Duodenal mucosa (tissue), 2 donors: ENCODE data around the gene LCA5L.

ENCODE experiments used
- H3K27ac ChIP-seq: one replicate; pipeline ENCODE4 v1.7.0; 2013; ENCODE audit warnings: low read depth, low read length
- H3K27me3 ChIP-seq, 2 donors: one replicate each; pipeline ENCODE4 v1.7.0; 2013; ENCODE audit warnings: low read length in 2 of 2, control low read depth in 1 of 2; ENCODE audit not compliant: insufficient read depth in 2 of 2, control insufficient read depth in 1 of 2
- H3K36me3 ChIP-seq, 2 donors: one replicate each; pipeline ENCODE4 v1.7.0; 2013; ENCODE audit warnings: low read length in 2 of 2, control low read depth in 1 of 2; ENCODE audit not compliant: insufficient read depth in 2 of 2, control insufficient read depth in 1 of 2
- H3K4me1 ChIP-seq, 2 donors: one replicate each; pipeline ENCODE4 v1.7.0; 2013; ENCODE audit warnings: low read length in 2 of 2, control low read depth in 1 of 2; ENCODE audit not compliant: insufficient read depth in 2 of 2, control insufficient read depth in 1 of 2
- H3K4me3 ChIP-seq, 2 donors: one replicate each; pipeline ENCODE4 v1.7.0; 2013; ENCODE audit warnings: low read length in 2 of 2, low read depth in 1 of 2
- H3K9ac ChIP-seq, 2 donors: one replicate each; pipeline ENCODE4 v1.7.0; 2013; ENCODE audit warnings: low read length in 2 of 2, low read depth in 1 of 2
- H3K9me3 ChIP-seq, 2 donors: one replicate each; pipeline ENCODE4 v1.7.0; 2013; ENCODE audit warnings: low read length in 2 of 2, control low read depth in 1 of 2; ENCODE audit not compliant: control insufficient read depth in 1 of 2

LCA5L gene

DNA sequence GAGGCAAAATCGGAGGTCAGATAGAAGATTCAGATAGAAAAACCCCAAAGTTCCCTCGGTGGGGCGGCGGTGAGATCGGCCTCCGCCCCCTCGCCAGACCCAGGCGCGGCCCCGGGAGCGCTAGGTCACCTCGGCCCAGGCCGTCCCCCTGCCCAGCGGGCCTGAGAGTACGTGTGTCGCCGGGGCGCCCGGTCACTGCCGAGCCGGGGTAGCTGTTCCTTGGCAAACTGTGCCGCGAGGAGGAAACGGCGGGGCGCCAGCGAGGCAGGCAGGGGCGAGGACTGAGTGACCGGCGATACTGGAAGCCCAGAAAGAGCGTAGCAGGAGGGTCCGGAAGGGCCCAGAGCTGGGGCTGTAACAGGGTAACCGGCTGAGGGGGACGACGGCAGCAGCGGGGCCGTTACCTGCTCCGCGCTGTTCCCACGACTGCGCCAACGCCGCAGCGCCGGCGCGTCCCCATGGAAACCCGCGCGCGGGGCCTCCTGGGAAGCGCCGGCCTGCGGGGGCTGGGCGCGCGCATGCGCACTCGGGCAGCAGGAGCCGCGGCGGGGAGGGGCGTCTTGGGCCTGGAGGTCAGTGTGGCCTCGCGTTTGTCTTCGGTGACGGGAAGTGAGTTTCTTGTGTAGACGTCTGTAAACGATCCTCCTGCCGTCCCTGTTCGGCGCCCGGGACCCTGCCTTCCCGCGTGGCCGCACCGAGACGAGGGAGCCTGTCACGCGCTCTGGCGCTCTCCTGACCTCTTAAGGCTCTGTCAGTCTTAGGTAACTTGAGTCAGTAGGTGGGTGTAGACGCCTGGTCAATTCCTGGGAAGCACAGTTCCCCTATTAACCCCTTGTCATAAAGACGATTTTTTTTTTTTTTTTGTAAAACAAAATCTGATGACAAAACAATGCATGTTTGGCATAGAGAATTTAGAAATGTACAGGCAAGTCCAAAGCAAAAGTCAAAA, at the start of gene LCA5L:
TSS of gene LCA5L (minus strand) at position 458 of the 949 bp plus-strand sequence. CDS start 17,285 bp downstream, outside the sequence.
- H3K27me3 ChIP-seq: no peaks in the 10 kb centered on the region
- H3K4me1 ChIP-seq: peaks cover 13 to 14% of the 10 kb centered on the region in 2 donors
- H3K36me3 ChIP-seq: no peaks in the 10 kb centered on the region
- peak within 1 kb of the TSS; percentile 73 to 84 for H3K9ac ChIP-seq
- peak within 1 kb of the TSS; percentile 90 for H3K27ac ChIP-seq
- peak within 1 kb of the TSS; percentile 82 to 92 for H3K4me3 ChIP-seq
- H3K9me3 ChIP-seq: no peaks in the 10 kb centered on the region

DNA sequence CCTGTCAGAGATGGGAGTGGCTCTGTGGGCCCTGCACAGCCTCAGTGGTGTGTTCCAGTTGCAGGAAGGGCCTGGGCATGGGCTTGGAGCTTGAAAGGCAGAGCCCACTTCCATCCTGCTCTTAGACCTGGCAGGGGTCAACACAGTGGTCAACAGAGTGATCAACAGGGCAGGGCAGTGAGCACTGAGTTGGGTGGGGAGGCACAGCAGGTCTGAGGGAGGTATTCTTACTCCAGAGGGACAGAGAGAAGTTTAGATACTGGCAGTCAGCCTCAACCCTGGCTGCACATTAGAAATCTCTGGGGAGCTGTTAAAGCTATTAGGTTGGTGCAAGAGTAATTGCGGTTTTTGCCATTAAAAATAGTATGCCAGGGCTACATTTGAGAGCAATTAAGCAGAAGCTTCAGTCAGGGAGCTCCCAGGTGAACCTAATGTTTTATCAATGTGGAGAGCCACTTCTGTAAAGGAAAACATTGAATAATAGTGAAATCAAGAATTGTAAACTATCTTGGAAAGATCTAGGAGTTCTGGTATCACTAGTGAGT, 43.9 kb upstream of the LCA5L start:
- H3K4me3 ChIP-seq: no peak overlapping the region
- H3K36me3 ChIP-seq: no peaks in the 10 kb centered on the region
- no peak overlapping the region for H3K9ac ChIP-seq
- no peaks in the 10 kb centered on the region for H3K4me1 ChIP-seq
- no peak overlapping the region for H3K27ac ChIP-seq
- H3K27me3 ChIP-seq: no peaks in the 10 kb centered on the region
- peaks cover 0 to 5% of the 10 kb centered on the region in 2 donors for H3K9me3 ChIP-seq

DNA sequence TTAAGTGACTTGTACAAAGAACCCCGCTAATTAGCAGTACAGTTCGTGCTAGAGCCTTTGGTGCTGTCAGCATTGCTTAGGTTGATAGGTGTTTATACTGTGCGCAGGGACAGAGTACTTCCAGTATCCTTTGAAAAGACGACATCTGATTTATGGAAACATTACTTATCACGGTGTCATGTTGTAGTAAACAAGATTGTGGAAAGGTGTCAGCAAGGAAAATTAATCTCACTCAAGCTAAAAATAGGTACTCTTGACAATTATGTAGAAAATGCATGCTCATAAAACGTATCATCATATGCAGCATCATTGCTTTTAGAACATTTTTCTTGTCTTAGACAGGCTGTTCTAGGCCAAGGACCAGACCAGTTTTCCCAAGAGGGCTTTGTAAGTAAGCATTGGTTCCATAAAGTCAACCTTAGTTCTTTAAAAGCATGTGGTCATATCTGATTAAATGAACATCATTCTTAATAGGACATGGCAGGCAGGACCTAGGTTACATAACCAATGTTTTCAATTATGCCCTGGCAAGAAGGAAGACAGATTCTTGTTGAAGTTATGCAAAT, 39.2 kb upstream of the LCA5L start:
- H3K4me1 ChIP-seq: no peaks in the 10 kb centered on the region
- H3K36me3 ChIP-seq: no peaks in the 10 kb centered on the region
- no peak overlapping the region for H3K4me3 ChIP-seq
- no peaks in the 10 kb centered on the region for H3K9me3 ChIP-seq
- no peak overlapping the region for H3K27ac ChIP-seq
- no peaks in the 10 kb centered on the region for H3K27me3 ChIP-seq
- no peak overlapping the region for H3K9ac ChIP-seq

DNA sequence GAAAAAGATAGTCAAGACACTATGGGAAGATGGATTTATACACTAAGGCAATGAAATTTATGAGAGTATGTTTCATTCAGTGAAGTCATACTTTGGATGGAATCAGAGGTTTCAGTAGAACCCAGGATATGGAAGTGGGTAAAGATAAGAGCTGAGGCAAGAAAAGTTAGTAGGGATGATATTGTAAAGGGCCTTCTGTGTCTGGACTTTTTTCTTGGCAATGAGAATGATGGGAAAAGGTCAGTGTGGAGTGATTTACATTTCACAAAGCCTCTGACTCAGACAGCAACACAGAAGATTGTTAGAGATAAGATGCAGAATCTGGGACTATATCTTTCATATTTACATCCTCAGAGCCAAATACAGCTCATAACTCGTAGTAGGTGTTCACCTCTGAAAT, 38.3 kb upstream of the LCA5L start:
- no peaks in the 10 kb centered on the region for H3K4me1 ChIP-seq
- H3K27ac ChIP-seq: no peak overlapping the region
- H3K9ac ChIP-seq: no peak overlapping the region
- no peaks in the 10 kb centered on the region for H3K27me3 ChIP-seq
- H3K36me3 ChIP-seq: no peaks in the 10 kb centered on the region
- H3K9me3 ChIP-seq: no peaks in the 10 kb centered on the region
- no peak overlapping the region for H3K4me3 ChIP-seq

DNA sequence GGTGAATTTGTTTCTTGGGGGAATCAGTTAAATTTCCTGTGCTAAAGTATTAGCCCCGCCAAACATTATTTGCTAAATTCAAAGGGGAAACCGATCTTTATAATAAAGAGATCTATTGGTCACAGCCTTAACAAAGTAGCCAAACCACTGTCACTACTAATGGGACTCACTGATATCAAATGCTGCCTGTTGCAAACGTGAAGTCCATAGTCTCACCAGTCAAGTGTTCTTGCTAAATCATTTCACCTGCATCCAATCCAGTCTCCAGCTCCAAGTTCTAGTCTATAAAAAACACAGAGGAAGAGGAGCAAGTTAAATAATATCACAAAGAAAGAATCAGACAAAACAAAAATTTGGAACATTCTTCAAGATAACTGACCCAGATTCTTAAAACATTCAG, 36.3 kb upstream of the LCA5L start:
- no peaks in the 10 kb centered on the region for H3K36me3 ChIP-seq
- H3K4me3 ChIP-seq: no peak overlapping the region
- H3K4me1 ChIP-seq: no peaks in the 10 kb centered on the region
- H3K9ac ChIP-seq: no peak overlapping the region
- no peak overlapping the region for H3K27ac ChIP-seq
- no peaks in the 10 kb centered on the region for H3K9me3 ChIP-seq
- no peaks in the 10 kb centered on the region for H3K27me3 ChIP-seq

DNA sequence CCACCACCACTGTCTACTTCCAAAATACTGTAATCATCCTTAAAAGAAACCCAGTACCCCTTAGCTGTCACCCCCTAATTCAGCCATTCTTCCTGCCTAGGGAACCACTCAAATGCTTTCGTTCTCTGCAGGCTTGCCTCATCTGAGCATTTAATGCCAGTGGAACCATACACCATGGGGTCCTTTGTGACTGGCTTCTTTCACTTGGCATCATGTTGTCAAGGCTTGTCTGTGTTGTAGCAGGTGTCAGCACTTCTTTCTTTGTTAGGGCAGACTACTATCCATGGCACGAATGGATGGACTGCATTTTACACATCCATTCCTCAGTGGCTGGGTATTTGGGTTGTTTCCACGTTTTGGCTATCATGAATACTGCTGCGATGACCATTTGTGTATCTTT, 34.7 kb upstream of the LCA5L start:
- no peak overlapping the region for H3K9ac ChIP-seq
- no peaks in the 10 kb centered on the region for H3K36me3 ChIP-seq
- H3K9me3 ChIP-seq: no peaks in the 10 kb centered on the region
- no peaks in the 10 kb centered on the region for H3K4me1 ChIP-seq
- H3K4me3 ChIP-seq: no peak overlapping the region
- H3K27ac ChIP-seq: no peak overlapping the region
- H3K27me3 ChIP-seq: no peaks in the 10 kb centered on the region

DNA sequence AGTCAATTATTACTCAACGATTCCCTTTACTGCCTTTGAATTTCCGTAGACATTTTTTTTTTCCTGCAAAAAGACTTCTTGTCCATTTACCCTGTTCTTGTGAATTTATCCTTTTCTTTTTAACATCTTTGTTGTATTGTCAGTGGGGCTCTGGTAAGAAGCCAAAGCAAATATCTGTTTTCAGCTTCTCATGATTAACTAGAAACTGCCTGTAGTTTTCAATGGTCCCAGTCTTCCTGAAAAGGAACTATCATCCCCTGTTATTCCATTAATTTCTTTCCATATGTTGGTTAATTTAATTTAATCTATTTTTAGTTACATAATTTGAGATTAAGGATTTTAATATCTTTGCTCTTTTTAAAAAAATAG, 34.2 kb upstream of the LCA5L start:
- Histone ChIP-seq H3K27ac (no peak overlapping the region), H3K27me3 (no peaks in the 10 kb centered on the region), H3K9me3 (no peaks in the 10 kb centered on the region), H3K4me3 (no peak overlapping the region), H3K4me1 (no peaks in the 10 kb centered on the region), H3K9ac (no peak overlapping the region), H3K36me3 (no peaks in the 10 kb centered on the region)

DNA sequence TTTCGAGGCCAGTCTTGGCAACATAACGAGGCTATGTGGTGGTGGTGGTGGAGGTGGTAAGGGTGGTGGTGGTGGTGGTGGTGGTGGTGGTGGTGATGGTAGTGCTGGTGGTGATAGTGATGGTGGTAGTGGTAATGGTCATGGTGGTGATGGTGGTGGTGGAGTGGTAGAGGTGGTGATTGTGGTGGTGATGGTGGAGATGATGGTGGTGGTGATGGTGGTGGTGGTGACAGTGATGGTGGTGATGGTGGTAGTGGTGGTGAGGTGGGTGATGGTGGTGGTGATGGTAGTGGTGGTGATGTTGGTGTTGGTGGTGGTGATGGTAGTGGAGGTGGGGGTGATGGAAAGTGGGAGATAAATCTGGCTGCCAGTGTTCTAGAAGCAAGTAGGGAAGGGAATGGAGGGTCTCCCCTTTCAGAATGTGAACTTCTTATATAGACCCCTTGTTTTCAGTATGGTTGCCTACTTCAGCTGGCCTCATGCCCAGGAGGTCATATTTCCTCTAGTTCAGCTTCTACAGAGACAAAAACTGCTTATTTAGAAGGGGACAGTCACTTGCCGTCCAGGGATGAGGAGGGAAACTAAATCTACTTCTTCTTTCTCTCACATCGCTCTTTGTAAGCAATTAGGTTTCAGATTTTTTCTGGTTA, 33.7 kb upstream of the LCA5L start:
- no peak overlapping the region for H3K4me3 ChIP-seq

DNA sequence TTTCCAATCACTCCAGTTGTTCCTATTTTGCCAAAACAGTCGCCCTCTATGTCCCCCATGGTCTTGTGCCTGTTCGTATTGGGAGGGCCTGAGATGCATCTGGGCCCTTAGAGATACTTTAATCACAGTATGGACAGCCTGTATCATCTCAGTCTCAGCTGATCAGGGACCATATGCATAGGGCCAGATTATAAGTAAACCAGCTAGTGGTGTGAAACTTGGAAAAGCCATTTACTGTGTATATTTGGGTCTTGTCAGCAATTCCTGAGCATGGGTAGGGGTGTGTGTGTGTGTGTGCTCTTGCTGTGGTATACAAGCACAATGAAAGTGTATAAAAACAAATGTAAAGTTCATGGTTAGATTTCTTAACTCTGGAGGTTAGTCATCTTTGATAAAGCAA, 29.0 kb upstream of the LCA5L start:
- Histone ChIP-seq H3K4me1 (no peaks in the 10 kb centered on the region), H3K9me3 (no peaks in the 10 kb centered on the region), H3K27ac (no peak overlapping the region), H3K4me3 (no peak overlapping the region), H3K27me3 (no peaks in the 10 kb centered on the region), H3K9ac (no peak overlapping the region), H3K36me3 (no peaks in the 10 kb centered on the region)

More for the DNA sequence above, 33.7 kb upstream of the LCA5L start:
- no peaks in the 10 kb centered on the region for H3K36me3 ChIP-seq
- no peak overlapping the region for H3K27ac ChIP-seq
- H3K4me1 ChIP-seq: no peaks in the 10 kb centered on the region
- H3K27me3 ChIP-seq: no peaks in the 10 kb centered on the region
- H3K9ac ChIP-seq: no peak overlapping the region
- no peaks in the 10 kb centered on the region for H3K9me3 ChIP-seq

DNA sequence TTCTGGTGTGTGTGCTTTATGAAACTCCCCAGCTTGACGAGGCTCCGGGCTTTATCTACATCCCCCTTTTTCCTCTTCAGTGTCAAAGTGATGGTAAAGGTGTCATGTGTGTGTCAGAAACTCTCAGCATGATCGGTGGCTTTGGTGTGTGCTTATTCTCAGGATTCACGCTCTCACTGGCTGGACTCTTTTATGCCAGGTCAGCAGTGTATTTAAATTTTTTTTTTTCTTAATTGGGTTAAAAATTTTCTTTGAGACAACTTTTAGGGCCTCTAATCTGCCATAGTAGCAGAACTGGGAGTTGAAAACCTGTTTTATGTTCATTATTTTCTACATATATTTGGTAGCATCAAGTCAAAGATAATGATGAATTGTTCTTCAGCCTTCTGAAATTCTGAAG, 27.2 kb upstream of the LCA5L start:
- Histone ChIP-seq H3K4me1 (no peaks in the 10 kb centered on the region), H3K4me3 (no peak overlapping the region), H3K36me3 (no peaks in the 10 kb centered on the region), H3K27me3 (no peaks in the 10 kb centered on the region), H3K9me3 (no peaks in the 10 kb centered on the region), H3K27ac (no peak overlapping the region), H3K9ac (no peak overlapping the region)
